Measurements from ENCODE around the gene ST6GALNAC4. TPM values are rescaled to one million over a fixed set of nuclear protein-coding genes. Genes with fewer than 3 reads are reported as not detected.

ST6GALNAC4 gene
- polyA plus RNA-seq, 1 of the 3 experiments (the other 2 are of a cell fraction), result 30.2 TPM

DNA sequence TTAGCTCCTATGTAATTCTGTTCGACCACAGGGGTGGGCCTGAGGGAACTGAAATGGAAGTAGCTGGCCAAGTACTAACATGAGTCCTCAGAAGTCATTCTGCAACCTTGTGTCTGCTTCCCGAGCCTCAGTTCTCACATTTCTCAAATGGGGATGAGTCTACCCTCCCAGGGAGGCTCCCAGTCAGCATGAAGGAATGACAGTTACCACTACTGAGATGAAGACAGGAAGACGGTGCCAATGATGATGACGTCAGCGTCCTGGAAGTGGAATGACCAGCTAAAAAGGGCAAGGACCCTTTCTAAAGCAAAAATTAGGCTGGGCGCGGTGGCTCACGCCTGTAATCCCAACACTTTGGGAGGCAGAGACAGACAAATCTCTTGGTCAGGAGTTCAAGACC lies 6.9 kb upstream of the ST6GALNAC4 start (continued):
- peak; percentile 80; the same call in 1 of the 2 replicates for TF ChIP-seq FOSL2 (IDR thresholded peaks at IDR 0.05; ENCODE audit: borderline replicate concordance, low read depth)

DNA sequence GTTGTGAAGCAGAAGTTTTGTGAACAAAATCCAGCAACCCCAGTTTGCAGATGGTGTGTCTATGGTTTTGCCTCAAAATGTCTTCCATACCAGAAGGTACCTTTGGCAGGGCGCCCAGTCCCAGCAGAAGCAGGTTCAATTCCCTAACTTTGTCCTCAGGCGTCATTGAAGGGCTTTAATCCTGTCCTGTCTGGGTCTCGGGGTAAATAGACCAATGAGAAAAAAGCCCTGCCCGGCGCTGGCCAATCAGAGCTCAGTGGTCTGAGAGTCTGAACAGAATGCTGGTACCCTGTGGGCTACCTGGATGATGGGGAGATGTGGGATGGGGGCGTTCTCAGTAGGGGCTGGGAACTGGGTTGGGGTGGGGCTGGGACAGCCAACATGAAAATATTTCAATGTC lies 6.2 kb upstream of the ST6GALNAC4 start:
- ChIA-PET CTCF (interaction anchor here (0.6 to 4.4 kb wide), 9 partner anchors 32 to 750 kb away, joined by 3 to 31 read pairs (median 3); partner anchors contain the start of genes AK1 and TOR2A), POLR2A (interaction anchor here (0.6 kb wide), 1 partner anchor 41 kb away, joined by 4 read pairs; no protein-coding TSS in a partner anchor)
- DNase-seq, result peak; percentile 72
- Histone ChIP-seq H3K79me2 (ENCODE audit: insufficient read depth) (no peaks in the 10 kb centered on the region), H3K4me3 (ENCODE audit: low read depth in 2 of 2, low read length in 1 of 2) (no peak overlapping the region), H3K36me3 (replicated peaks in 1 of 2; ENCODE audit: control insufficient read depth in 1 of 2, insufficient read depth in 2 of 2, low read length in 1 of 2) (no peaks in the 10 kb centered on the region), H3K9me3 (no peaks in the 10 kb centered on the region), H3K9me2 (no peaks in the 10 kb centered on the region), H3K27ac (ENCODE audit: low read depth in 2 of 2, low read length in 1 of 2) (peak overlapping the region in 1 of 2 experiments; percentile 95; a peak in 2 of 4 replicates), H3K27me3 (ENCODE audit: insufficient read depth) (no peaks in the 10 kb centered on the region), H3F3A (replicated peaks; ENCODE audit: insufficient read depth) (peaks cover 48% of the 10 kb centered on the region), H3K9ac (peak overlapping the region; percentile 55; the same call in 1 of the 2 replicates), H3K4me1 (ENCODE audit: control insufficient read depth in 1 of 2, insufficient read depth in 2 of 2, low read depth in 1 of 2, low read length in 1 of 2) (peaks cover 16 to 26% of the 10 kb centered on the region in 2 experiments; a peak in 3 of 4 replicates), H2AFZ (ENCODE audit: low read depth) (no peak overlapping the region), H4K20me1 (ENCODE audit: insufficient read depth) (no peaks in the 10 kb centered on the region), H3K4me2 (0 out of 2 replicates have a peak overlapping the region, but pooled peaks have one; percentile 36)
- TF ChIP-seq GATA2 (CRISPR knock-in tag; IDR thresholded peaks at IDR 0.05) (no peak), POLR2AphosphoS5 (IDR thresholded peaks at IDR 0.05; ENCODE audit: low read depth, low read length) (no peak), TEAD4 (IDR thresholded peaks at IDR 0.05; ENCODE audit: borderline replicate concordance, insufficient read depth) (no peak), FOSL2 (IDR thresholded peaks at IDR 0.05; ENCODE audit: borderline replicate concordance, low read depth) (no peak), EP300 (IDR thresholded peaks at IDR 0.05; ENCODE audit: borderline replicate concordance in 1 of 2, low read depth in 1 of 2, low read length in 1 of 2) (no peak), RFX5 (IDR thresholded peaks at IDR 0.05; ENCODE audit: low read length) (peak; percentile 71; the same call in 1 of the 2 replicates)
- 80% methylated on average over 6 of the region's 6 CpGs for WGBS (ENCODE audit: low lambda C conversion rate)

DNA sequence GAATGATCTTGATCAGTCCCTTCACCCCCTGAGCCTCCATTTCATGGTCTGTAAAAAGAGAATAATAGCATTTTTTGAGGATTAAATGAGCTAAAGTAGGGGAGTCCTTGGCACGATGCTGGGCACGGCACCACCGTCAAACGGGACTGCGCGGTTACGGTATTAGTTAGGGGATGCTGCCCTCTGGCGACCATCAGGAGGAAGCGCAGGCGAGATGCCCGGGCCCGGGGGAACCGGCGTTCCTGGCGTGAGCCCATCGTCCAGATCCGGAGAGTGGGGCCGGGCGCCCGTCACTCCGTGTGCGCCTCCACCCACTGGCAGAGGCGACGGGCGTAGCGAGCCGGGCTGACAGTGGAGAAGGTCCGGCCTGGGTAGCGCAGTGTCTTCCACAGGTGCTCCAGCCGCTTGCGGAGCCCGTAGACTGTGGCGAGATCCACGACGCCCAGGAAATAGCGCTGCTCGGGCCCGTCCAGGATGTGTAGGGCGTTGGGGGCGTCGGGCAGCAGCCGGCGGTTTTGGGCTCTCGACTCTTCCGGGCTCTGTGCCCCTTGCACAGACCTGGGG lies 4.8 kb upstream of the ST6GALNAC4 start:
- Histone ChIP-seq H3K79me2 (ENCODE audit: insufficient read depth) (peaks cover under 1% of the 10 kb centered on the region; the same call in 1 of the 2 replicates), H3K4me3 (ENCODE audit: low read depth in 2 of 2, low read length in 1 of 2) (peak overlapping the region in 1 of 2 experiments; percentile 41; a peak in 1 of 4 replicates)
- POLR2A ChIA-PET, result interaction anchor here (0.7 to 1.4 kb wide), 4 partner anchors 9 to 187 kb away, joined by 3 to 4 read pairs (median 4); partner anchors contain the start of genes CDK9 and PIP5KL1
- TF ChIP-seq TCF12 (IDR thresholded peaks at IDR 0.05) (no peak), FOXM1 (IDR thresholded peaks at IDR 0.05; ENCODE audit: low read depth) (no peak), RAD21 (IDR thresholded peaks at IDR 0.05; ENCODE audit: low read length) (peak; percentile 92), SMC3 (IDR thresholded peaks at IDR 0.05; ENCODE audit: low read depth, low read length) (peak; percentile 84), PBX3 (IDR thresholded peaks at IDR 0.05) (no peak), MXI1 (IDR thresholded peaks at IDR 0.05; ENCODE audit: low read depth, low read length) (no peak), RCOR1 (IDR thresholded peaks at IDR 0.05; ENCODE audit: low read length) (peak; percentile 31; the same call in 1 of the 2 replicates), TEAD4 (IDR thresholded peaks at IDR 0.05; ENCODE audit: borderline replicate concordance, insufficient read depth) (no peak), GABPA (IDR thresholded peaks at IDR 0.05; ENCODE audit: low read depth) (no peak), YY1 (IDR thresholded peaks at IDR 0.05; ENCODE audit: low read depth) (no peak), ELF1 (IDR thresholded peaks at IDR 0.05) (no peak), JUND (IDR thresholded peaks at IDR 0.05) (no peak), POLR2AphosphoS5 (IDR thresholded peaks at IDR 0.05; ENCODE audit: low read depth, low read length) (no peak)
- TF ChIP-seq, protein P1, sequence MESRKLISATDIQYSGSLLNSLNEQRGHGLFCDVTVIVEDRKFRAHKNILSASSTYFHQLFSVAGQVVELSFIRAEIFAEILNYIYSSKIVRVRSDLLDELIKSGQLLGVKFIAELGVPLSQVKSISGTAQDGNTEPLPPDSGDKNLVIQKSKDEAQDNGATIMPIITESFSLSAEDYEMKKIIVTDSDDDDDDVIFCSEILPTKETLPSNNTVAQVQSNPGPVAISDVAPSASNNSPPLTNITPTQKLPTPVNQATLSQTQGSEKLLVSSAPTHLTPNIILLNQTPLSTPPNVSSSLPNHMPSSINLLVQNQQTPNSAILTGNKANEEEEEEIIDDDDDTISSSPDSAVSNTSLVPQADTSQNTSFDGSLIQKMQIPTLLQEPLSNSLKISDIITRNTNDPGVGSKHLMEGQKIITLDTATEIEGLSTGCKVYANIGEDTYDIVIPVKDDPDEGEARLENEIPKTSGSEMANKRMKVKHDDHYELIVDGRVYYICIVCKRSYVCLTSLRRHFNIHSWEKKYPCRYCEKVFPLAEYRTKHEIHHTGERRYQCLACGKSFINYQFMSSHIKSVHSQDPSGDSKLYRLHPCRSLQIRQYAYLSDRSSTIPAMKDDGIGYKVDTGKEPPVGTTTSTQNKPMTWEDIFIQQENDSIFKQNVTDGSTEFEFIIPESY (IDR thresholded peaks at IDR 0.05; ENCODE audit: borderline replicate concordance, low read depth), result no peak
- TF ChIP-seq, protein P2, sequence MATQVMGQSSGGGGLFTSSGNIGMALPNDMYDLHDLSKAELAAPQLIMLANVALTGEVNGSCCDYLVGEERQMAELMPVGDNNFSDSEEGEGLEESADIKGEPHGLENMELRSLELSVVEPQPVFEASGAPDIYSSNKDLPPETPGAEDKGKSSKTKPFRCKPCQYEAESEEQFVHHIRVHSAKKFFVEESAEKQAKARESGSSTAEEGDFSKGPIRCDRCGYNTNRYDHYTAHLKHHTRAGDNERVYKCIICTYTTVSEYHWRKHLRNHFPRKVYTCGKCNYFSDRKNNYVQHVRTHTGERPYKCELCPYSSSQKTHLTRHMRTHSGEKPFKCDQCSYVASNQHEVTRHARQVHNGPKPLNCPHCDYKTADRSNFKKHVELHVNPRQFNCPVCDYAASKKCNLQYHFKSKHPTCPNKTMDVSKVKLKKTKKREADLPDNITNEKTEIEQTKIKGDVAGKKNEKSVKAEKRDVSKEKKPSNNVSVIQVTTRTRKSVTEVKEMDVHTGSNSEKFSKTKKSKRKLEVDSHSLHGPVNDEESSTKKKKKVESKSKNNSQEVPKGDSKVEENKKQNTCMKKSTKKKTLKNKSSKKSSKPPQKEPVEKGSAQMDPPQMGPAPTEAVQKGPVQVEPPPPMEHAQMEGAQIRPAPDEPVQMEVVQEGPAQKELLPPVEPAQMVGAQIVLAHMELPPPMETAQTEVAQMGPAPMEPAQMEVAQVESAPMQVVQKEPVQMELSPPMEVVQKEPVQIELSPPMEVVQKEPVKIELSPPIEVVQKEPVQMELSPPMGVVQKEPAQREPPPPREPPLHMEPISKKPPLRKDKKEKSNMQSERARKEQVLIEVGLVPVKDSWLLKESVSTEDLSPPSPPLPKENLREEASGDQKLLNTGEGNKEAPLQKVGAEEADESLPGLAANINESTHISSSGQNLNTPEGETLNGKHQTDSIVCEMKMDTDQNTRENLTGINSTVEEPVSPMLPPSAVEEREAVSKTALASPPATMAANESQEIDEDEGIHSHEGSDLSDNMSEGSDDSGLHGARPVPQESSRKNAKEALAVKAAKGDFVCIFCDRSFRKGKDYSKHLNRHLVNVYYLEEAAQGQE (IDR thresholded peaks at IDR 0.05; ENCODE audit: low read depth, low read length), result no peak

More for the DNA sequence above, 4.8 kb upstream of the ST6GALNAC4 start:
- no peaks in the 10 kb centered on the region for H3K9me3 ChIP-seq
- 42% methylated on average over 6 of the region's 45 CpGs for WGBS (ENCODE audit: low lambda C conversion rate)
- no peaks in the 10 kb centered on the region for H4K20me1 ChIP-seq (ENCODE audit: insufficient read depth)
- H3K4me2 ChIP-seq, result no peak overlapping the region; the same call in 1 of the 2 replicates
- H3K9ac ChIP-seq, result no peak overlapping the region
- peak overlapping the region; percentile 61; the same call in 1 of the 2 replicates for H2AFZ ChIP-seq (ENCODE audit: low read depth)
- DNase-seq, result peak; percentile 94
- CTCF ChIA-PET, result interaction anchor here (0.5 to 7.0 kb wide), 66 partner anchors 9 to 524 kb away, joined by 3 to 41 read pairs (median 4); partner anchors contain the start of genes AK1, CDK9, ENG and PIP5KL1
- no peaks in the 10 kb centered on the region for H3K27me3 ChIP-seq (ENCODE audit: insufficient read depth)
- H3K27ac ChIP-seq (ENCODE audit: low read depth in 2 of 2, low read length in 1 of 2), result peak overlapping the region in 1 of 2 experiments; percentile 27; a peak in 1 of 4 replicates
- H3K4me1 ChIP-seq (ENCODE audit: control insufficient read depth in 1 of 2, insufficient read depth in 2 of 2, low read depth in 1 of 2, low read length in 1 of 2), result peaks cover 23 to 35% of the 10 kb centered on the region in 2 experiments; a peak in 3 of 4 replicates
- no peaks in the 10 kb centered on the region for H3K9me2 ChIP-seq
- H3F3A ChIP-seq (replicated peaks; ENCODE audit: insufficient read depth), result peaks cover 57% of the 10 kb centered on the region
- no peaks in the 10 kb centered on the region for H3K36me3 ChIP-seq (replicated peaks in 1 of 2; ENCODE audit: control insufficient read depth in 1 of 2, insufficient read depth in 2 of 2, low read length in 1 of 2)
